T-helper 2 cell treated with Interferon-gamma antibody and Interleukin-4, amounts not matched to agents 100 ng/mL and 5 ng/mL, for 36 hours (primary cell): ENCODE measurements around the gene ATP5PB. TPM values are rescaled to one million over a fixed set of nuclear protein-coding genes. Genes with fewer than 3 reads are reported as not detected.

Source experiments
- intact Hi-C: fragments of 100-400 bp; cut with micrococcal nuclease; formaldehyde crosslinking; loops from one replicate; pipeline ENCODE4 v1.15.1; 2023
- total RNA-seq: library from RNA; stranded (reverse); gene quantifications from 2 replicates; pipeline ENCODE4 v1.2.3, GENCODE V29; 2022

ATP5PB gene, protein sequence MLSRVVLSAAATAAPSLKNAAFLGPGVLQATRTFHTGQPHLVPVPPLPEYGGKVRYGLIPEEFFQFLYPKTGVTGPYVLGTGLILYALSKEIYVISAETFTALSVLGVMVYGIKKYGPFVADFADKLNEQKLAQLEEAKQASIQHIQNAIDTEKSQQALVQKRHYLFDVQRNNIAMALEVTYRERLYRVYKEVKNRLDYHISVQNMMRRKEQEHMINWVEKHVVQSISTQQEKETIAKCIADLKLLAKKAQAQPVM
- total RNA-seq = 307 and 316 TPM in 2 replicates

DNA sequence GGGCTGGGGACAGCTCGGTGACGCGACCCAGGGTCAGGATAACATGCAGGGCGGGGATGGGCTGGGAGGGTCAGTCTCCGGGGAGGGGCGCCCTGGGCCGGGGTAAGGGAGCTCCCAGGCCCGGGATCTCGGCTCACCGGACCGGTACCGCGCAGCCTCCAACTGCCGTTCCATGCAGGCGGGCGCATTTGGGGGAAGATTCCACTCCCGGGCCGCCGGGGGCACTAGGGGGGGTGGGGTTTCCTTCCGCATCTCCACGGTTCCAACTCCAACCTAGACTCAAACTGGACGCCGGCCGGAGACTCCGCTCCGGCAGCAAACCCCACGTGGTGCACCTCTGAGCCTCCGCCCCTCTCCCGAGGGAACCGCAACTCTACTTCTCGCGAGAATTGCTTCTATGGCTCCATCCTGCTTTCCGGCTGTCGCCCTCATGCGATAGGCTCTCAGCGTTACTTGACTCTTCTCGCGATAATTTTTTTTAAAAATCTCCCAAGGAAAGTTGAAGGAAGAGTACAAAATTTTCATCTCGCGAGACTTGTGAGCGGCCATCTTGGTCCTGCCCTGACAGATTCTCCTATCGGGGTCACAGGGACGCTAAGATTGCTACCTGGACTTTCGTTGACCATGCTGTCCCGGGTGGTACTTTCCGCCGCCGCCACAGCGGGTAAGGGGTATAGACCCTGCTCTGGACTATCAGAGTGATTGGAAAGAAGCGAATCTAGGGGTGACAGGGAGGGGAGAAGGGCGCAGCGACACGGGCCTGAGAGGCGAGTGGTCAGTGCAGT, at the start of gene ATP5PB, which contains the start of gene WDR77:
ATP5PB (plus strand) TSS at position 547 of the 785 bp plus-strand sequence; CDS start at position 625, 78 bp downstream.
WDR77 (minus strand) TSS at position 339 of the 785 bp plus-strand sequence; CDS start at position 252, 87 bp downstream.
- intact Hi-C loops = loop anchor here (1.0 to 5.0 kb wide), 5 partner anchors 28 to 309 kb away; partner anchors contain the start of genes CEPT1, DDX20 and DRAM2

GRCh38 chr1:111399792-111400610, 49.3 kb upstream of the ATP5PB start:
- intact Hi-C loops = loop anchor here (1.0 kb wide), 1 partner anchor 177 kb away; no protein-coding TSS in a partner anchor

DNA sequence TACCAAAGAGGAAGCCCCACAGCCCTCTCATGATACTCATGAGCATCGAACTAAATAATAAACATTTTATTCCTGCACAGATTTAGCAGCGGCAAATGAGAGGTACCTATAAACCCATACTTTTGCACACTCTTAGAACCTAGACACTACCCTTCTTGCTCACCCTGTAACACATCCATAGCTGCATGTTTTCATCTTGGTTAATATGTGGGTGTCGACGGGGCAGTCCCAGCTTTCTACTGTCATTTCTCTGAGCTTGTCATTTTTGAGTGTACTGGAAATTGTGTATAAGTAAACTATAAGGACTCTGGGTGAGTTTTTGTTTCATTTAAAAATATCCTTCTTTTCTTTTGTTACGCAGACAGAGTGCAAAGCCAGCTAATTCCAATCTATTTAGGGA, 47.2 kb upstream of the ATP5PB start:
- intact Hi-C loops = no loop called here

DNA sequence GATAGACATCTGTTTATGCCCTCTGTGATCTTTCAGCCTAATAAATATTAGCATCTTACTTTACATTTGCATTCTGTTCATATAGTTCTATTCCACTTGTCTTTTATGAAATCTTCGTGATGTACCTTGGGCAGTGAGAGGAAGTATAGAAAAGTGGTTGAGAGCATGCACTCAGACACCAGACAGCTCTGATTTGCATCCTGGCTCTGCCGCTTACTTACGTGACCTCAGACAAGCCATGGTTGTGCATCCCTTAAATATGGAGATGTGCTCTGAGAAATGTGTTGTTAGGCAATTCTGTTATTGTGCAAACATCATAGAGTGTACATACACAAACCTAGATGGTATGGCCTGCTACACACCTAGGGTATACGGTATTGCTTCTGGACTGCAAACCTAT, 44.7 kb upstream of the ATP5PB start:
- intact Hi-C loops = no loop called here

DNA sequence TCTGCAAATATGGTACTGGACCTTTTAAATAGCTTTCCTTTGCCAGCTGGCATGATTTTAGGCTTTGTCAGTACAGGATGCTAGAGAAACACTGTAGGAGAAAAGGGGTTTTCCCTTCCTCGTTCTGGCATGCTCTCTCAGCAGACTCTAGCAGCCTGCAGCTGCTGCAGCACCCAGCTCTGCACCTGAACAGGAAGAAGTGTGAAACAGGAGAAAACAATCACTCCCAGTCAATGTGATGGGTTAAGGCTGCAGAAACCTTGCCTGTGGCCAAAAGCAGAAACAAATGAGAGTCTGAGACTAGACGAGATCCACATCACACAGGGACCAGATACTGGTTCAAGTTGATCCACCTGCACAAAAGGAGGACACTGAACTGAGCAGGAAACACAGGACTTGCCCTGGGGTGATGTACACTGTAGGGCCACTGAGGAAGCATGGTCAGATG, 42.9 kb upstream of the ATP5PB start:
- intact Hi-C loops = no loop called here

GRCh38 chr1:111407301-111407700, 42.0 kb upstream of the ATP5PB start:
- intact Hi-C loops = no loop called here

- intact Hi-C loops = no loop called here
These were observed 36.4 kb upstream of the ATP5PB start for GRCh38 chr1:111412839-111413238.

- intact Hi-C loops = no loop called here
These were observed 34.5 kb upstream of the ATP5PB start for GRCh38 chr1:111414756-111415155.

DNA sequence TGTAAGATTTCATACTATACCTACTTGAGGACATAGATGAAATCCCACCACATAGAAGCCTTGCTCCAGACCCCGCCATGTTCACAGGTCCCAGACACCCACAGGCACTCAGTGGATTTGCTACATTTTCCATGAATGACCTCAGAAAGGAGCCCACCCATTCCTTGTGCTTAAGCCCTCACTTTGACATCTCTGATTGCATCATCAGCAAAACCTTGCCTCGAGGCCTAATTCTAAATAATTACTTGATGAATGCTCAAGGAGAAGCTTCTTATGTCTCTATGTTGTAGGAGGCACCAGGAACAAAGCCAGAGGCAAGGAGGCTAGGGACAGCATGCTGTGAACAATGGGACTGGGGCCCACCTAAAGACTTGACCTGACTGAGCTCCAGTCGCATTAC, 33.8 kb upstream of the ATP5PB start:
- intact Hi-C loops = no loop called here

GRCh38 chr1:111417755-111418154, 31.5 kb upstream of the ATP5PB start:
- intact Hi-C loops = no loop called here

DNA sequence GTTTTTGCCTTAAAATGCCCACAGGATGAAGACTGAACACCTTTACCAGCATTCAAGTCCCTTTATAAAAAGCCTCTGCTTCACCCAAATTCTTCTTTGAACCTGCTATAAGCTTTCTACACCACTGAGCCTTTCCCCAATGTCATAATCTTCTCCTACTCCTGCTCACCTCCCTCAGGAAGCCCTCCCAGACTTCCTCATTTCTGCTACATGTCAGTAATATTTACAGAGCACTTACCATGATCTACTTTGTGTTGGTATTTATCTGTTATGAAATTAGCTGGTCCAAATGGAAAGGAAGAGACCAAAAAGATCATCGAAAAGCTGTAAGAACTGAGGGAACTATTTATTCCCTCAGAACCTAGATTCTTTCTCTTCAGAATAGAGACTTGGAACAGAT, 30.2 kb upstream of the ATP5PB start:
- intact Hi-C loops = no loop called here

- intact Hi-C loops = no loop called here
These were observed 28.9 kb upstream of the ATP5PB start for GRCh38 chr1:111420377-111420776.

GRCh38 chr1:111422546-111423391, 26.5 kb upstream of the ATP5PB start:
- intact Hi-C loops = no loop called here

GRCh38 chr1:111424281-111424680, 25.0 kb upstream of the ATP5PB start:
- intact Hi-C loops = no loop called here

- intact Hi-C loops = no loop called here
These were observed 12.5 kb upstream of the ATP5PB start for GRCh38 chr1:111436726-111437125.

DNA sequence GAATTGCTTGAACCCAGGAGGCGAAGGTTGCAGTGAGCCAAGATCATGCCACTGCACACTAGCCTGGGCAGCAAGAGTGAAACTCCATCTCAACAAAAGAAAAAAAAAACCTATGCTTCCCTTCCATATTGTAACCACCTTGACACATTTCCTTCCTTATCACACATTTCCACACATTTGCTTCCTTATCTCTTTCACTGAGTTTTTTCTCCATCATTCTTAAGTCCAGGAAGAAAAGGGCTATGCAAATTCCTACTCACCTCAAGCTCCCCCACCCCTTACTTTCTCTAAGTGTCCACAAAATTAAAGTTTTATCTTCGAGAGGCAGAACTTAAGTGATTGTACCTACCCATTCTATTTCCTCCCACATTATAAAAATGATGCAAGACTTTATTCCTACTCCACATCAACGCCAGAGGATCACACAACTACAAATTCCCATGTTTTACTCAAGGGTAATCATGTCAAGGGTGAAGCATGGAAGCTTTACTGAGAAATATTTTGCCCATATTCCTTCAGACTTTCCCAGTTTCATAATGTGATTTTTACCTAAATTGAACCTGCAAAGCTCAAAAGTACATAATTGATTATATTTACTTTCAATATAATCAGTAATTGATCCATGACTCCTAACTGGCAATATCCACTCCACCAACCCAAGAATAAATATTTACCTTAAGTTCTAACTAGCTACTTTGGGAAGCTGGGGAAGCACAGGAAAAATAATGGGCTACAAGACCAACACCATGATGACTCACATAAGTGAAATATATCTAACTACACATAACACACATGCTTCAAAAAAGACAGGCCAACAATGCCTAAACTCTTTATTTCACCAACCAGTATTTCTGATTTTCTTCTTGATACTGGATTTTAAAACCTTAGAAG, 9.6 kb upstream of the ATP5PB start:
- intact Hi-C loops = loop anchor here (2.0 kb wide), 1 partner anchor 217 kb away; no protein-coding TSS in a partner anchor

- intact Hi-C loops = loop anchor here (1.0 to 2.0 kb wide), 2 partner anchors 219 to 244 kb away; no protein-coding TSS in a partner anchor
These were observed 7.6 kb upstream of the ATP5PB start for GRCh38 chr1:111441573-111442192.

- intact Hi-C loops = no loop called here
These were observed 6.8 kb upstream of the ATP5PB start for GRCh38 chr1:111442457-111442856.

DNA sequence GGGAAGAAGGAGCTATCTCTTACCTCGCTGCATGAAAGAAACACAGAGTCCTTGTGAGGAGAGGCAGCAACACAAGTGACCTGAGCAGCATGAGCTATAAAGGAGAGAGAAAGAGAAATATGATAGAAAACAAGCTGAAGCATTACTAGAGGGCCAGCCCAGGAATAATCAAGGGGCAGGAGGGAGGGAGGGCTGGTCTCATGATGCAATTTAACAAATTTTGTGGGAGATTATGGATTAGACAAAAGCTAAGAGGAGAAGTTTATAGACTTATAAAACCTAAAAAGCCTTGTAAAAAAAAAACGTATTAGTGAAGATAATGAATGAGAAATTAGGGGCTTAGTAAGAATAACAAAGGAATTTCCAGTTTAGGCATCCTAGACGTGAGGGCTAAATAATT, 5.2 kb upstream of the ATP5PB start:
- intact Hi-C loops = no loop called here
